ENCODE measurements around the gene HCRT.

Gene HCRT

GRCh38 chr17:42233994-42234393, 48.7 kb upstream of the HCRT start:
- peaks cover 0 to 4% of the 10 kb centered on the region in 2 experiments; a peak in 1 of 3 replicates for H3K36me3 ChIP-seq (ENCODE audit: control insufficient read depth in 2 of 2, insufficient read depth in 1 of 2, low read length in 2 of 2)
- no peak overlapping the region for H3K4me3 ChIP-seq (ENCODE audit: low read depth, low read length)
- TF ChIP-seq GFI1B (tag by site-specific recombination; IDR thresholded peaks at IDR 0.05) (no peak), ZNF426 (tag by site-specific recombination; IDR thresholded peaks at IDR 0.05) (no peak), ZNF510 (tag by site-specific recombination; IDR thresholded peaks at IDR 0.05; ENCODE audit: insufficient replicate concordance) (no peak), ZNF169 (tag by site-specific recombination; IDR thresholded peaks at IDR 0.05) (no peak)
- no peaks in the 10 kb centered on the region for H3K9me3 ChIP-seq (ENCODE audit: control insufficient read depth, insufficient read depth, low read depth, low read length)
- no peak overlapping the region for H3K27ac ChIP-seq (ENCODE audit: extremely low read depth, low read depth, low read length)
- H3K4me1 ChIP-seq (ENCODE audit: control insufficient read depth, insufficient read depth, low read length): peaks cover 11% of the 10 kb centered on the region
- ChIA-PET CTCF (interaction anchor here (0.7 to 2.4 kb wide), 2 partner anchors 11 to 20 kb away, joined by 3 to 21 read pairs; no protein-coding TSS in a partner anchor), POLR2A (no interaction called here)

GRCh38 chr17:42233156-42233555, 47.9 kb upstream of the HCRT start:
- CTCF ChIA-PET: interaction anchor here (0.6 kb wide), 1 partner anchor 204 kb away, joined by 5 read pairs; no protein-coding TSS in a partner anchor
- H3K9me3 ChIP-seq (ENCODE audit: control insufficient read depth, insufficient read depth, low read depth, low read length): no peaks in the 10 kb centered on the region
- no peak overlapping the region for H3K27ac ChIP-seq (ENCODE audit: extremely low read depth, low read depth, low read length)
- peaks cover 0 to 4% of the 10 kb centered on the region in 2 experiments; a peak in 1 of 3 replicates for H3K36me3 ChIP-seq (ENCODE audit: control insufficient read depth in 2 of 2, insufficient read depth in 1 of 2, low read length in 2 of 2)
- TF ChIP-seq MZF1 (tag by site-specific recombination; IDR thresholded peaks at IDR 0.05; ENCODE audit: borderline replicate concordance) (no peak), KLF8 (tag by site-specific recombination; IDR thresholded peaks at IDR 0.05) (no peak), ZNF341 (tag by site-specific recombination; IDR thresholded peaks at IDR 0.05; ENCODE audit: low read depth) (no peak), GFI1B (tag by site-specific recombination; IDR thresholded peaks at IDR 0.05) (no peak), ZNF530 (tag by site-specific recombination; IDR thresholded peaks at IDR 0.05; ENCODE audit: low read depth) (no peak), ZNF26 (tag by site-specific recombination; IDR thresholded peaks at IDR 0.05) (no peak), ZBTB44 (tag by site-specific recombination; IDR thresholded peaks at IDR 0.05) (no peak), ZNF510 (tag by site-specific recombination; IDR thresholded peaks at IDR 0.05; ENCODE audit: insufficient replicate concordance) (no peak), ZNF548 (tag by site-specific recombination; IDR thresholded peaks at IDR 0.05) (no peak), ZNF140 (tag by site-specific recombination; IDR thresholded peaks at IDR 0.05) (no peak), HOXD13 (CRISPR knock-in tag; IDR thresholded peaks at IDR 0.05; ENCODE audit: borderline replicate concordance) (no peak), ZNF18 (tag by site-specific recombination; IDR thresholded peaks at IDR 0.05) (no peak), ZNF830 (tag by site-specific recombination; IDR thresholded peaks at IDR 0.05; ENCODE audit: low read depth) (no peak), ZNF626 (tag by site-specific recombination; IDR thresholded peaks at IDR 0.05) (no peak), ZNF645 (tag by site-specific recombination; IDR thresholded peaks at IDR 0.05) (no peak)
- POLR2A ChIA-PET: no interaction called here
- H3K4me3 ChIP-seq (ENCODE audit: low read depth, low read length): no peak overlapping the region
- peaks cover 11% of the 10 kb centered on the region for H3K4me1 ChIP-seq (ENCODE audit: control insufficient read depth, insufficient read depth, low read length)

All from HEK293 (cell line).